GM19397 (cell line): ENCODE results near the gene EVI5L.
"Not testable (repeated sequence)": the region's sequence is repeated elsewhere in the genome, so short reads cannot be mapped to it uniquely, and the experiment has no call there.

Experiments used
- ATAC-seq: cut with Tn5 transposase; IDR thresholded peaks from one replicate; pipeline ENCODE4 v1.9.1; 2021; ENCODE audit warnings: mild to moderate bottlenecking, moderate library complexity; ENCODE audit not compliant: unreplicated experiment

The EVI5L gene

DNA sequence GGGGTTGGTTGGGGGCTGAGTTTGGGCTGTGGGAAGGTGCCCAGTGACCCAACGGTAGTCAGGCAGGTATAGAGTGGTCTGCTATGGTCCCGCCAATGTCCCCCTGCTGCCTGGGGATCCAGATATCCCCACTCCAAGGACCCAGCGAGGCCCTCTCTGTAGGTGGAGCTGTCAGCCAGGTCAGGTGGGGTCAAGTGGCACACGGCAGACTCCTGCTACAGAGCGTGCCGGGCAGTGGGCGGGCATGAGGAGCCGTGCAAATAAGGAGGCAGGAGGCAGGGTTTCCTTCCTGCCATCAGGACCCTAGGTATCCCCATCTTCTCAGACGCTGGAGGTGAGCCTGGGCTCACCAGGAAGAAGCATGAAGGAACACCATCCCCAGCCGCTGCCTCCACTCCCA lies 14.9 kb downstream of the EVI5L start:
- no peak for ATAC-seq

DNA sequence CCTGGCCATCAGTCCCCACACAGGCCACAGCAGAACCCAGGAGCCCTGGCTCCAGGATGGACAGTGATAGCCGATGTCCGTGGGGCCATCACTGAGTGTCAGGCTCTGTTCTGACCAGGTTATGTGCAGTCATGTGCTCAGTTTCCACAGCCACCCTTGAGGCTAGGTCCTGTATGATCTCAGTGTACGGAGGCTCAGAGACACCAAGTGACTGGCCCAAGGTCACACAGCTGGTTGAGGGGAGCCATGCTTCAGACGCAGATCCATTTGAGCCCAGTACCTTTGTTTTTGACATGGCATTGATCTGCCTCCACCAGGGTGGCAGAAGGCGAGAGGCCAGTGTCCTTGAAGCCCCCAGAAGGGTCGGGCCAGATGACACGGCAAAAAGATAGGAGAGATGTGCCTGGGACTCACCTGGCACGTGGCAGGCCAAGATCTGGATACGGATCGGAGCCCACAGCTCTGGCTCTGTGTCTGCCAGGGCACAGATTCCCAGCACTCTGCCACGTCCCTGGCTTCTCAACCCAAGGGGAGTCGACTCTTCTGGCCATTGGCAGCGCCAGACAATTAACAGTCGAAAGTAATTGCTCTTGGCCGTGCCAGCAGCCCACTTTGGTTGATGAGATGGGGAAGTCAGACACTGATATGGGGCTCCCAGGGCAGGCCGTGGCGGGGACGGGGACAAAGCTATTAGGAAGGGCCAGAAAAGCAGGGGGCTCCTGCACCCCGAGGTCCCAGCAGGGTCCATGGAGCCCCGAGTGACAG lies 15.6 kb downstream of the EVI5L start:
- no peak for ATAC-seq

DNA sequence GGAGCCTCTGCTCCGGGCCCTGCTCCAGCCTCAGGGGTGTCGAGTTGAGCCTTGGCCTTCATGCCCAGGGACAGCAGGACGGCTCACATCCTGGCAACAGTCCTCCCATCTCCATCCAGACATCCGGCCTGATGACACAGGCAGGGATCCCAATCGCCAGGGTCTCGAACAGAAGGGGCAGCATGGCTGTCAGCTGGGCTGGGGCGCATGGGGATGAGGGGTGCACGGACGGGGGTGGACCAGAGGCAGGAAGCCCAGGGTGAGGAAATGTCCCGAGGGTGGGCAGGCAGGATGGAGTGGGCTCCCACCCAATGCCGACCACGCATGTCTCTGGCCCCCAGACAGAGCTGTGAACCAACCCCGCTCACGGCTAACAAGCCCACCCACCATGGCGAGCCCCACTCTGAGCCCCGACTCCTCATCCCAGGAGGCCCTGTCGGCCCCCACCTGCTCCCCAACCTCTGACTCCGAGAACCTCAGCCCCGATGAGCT lies 16.2 kb downstream of the EVI5L start:
- ATAC-seq, result no peak

DNA sequence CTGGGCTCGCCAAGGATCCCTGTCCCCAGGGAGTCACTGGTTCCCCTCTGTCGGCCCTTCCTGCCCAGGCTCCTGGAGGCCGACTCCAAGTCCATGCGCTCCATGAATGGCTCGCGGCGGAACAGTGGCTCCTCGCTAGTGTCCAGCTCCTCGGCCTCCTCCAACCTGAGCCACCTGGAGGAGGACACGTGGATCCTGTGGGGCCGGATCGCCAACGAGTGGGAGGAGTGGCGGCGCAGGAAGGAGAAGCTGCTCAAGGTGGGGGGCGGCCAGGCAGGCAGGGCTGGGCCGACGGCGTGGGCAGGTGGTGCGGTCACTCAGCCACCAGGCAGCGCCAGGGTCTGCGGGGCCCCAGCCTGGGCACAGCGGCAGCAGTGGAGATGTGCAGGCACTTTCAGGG lies 17.6 kb downstream of the EVI5L start:
- ATAC-seq, result no peak

DNA sequence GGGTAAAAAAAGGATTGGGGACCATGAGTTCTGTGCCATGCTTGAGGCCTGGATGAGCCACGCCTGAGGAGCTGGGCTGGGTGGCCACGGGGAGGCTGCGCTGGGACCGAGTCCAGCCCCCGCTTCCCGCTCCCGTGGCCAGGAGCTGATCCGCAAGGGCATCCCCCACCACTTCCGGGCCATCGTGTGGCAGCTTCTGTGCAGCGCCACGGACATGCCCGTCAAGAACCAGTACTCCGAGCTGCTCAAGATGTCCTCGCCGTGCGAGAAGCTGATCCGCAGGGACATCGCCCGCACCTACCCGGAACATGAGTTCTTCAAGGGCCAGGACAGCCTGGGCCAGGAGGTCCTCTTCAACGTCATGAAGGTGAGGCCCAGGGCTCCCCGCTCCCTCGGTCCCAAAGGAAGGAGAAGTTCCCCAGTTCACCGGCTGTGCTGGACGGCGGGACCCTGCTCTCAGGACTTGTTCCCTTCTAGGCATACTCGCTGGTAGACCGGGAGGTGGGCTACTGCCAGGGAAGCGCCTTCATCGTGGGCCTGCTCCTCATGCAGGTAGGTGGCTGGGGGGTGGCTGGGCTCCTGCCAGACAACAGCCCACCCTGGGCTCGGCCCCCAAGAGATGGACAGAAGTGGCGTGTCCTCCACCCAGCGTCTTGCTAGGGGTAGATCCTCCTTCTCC lies 18.9 kb downstream of the EVI5L start:
- ATAC-seq, result no peak

DNA sequence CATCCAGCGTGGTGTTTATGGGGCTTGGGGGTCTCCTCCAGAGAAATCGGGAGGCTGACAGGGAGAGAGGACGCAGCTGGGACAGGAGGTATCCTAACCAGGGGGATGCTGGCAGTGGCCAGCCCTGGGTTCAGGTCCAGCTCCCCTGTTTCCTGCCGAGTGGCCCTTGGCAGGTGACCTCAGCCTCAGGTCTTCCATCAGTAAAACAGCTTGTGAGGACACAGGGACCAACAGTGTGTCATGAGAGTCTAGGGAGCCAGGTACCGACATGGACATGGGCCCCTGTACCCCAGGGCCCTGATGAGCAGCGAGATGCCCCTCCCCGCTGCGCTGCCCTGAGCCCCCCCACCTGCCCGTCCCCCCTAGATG lies 19.6 kb downstream of the EVI5L start:
- ATAC-seq, result no peak

DNA sequence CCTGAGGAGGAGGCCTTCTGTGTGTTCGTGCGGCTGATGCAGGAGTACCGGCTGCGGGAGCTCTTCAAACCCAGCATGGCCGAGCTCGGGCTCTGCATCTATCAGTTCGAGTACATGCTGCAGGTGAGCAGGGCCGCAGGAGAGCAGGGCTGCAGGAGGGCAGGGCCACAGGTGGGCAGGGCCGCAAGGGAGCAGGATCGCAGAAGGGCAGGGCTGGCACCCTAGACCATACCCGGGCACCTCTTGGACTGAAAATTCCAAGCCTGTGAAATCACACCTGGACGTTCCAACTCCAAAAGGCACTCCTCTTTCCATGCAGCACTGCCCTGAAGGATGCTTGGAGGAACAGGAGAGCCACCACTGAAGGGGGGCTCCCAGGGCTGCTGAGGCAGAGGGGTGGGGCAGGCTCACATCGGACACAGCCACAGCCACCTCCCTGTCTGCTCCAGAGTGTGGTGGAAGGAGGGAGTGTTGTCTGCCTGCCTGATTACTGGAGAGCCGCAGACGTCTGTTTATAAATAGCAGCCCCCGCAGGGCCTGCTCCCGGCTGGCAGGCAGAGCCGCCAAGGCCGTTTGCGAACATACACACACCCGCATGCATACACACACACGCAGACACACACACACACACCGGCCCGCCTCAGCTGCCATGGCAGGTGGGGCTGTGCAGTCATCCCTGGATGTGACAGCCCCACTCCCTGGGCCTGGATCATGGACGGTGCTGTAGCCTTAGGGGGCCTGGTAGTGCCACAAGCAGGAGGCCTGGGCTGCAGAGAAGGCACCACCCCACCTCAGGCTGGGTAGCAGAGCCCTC lies 20.2 kb downstream of the EVI5L start:
- no peak for ATAC-seq

DNA sequence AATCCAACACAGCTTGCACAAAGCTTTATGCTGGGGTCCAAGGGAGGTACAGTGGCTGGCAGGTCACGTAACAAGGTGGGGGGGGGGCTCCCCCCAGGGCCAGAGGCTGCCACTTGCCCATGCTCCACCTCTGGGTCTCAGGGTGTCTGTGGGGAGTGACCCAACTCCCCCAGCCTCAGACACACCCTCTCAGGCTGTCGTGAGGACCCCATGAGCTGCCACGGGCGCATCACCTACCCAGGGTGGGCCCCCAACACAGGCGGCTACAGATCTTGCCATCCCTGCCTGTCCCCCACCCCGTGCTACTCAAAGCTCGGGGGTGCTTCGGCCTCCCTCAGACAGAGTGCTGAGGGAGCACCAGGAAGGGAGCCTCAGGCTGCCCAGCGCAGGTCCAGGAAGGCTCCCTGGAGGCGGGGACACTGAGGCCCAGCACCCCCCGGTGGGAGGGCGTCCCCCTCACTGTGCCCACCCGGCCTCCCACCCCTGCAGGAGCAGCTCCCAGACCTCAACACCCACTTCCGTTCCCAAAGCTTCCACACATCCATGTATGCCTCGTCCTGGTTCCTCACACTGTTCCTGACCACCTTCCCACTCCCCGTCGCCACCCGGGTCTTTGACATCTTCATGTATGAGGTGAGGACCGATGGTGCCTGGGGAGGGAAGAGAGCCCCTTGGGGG lies 21.1 kb downstream of the EVI5L start:
- ATAC-seq, result no peak

DNA sequence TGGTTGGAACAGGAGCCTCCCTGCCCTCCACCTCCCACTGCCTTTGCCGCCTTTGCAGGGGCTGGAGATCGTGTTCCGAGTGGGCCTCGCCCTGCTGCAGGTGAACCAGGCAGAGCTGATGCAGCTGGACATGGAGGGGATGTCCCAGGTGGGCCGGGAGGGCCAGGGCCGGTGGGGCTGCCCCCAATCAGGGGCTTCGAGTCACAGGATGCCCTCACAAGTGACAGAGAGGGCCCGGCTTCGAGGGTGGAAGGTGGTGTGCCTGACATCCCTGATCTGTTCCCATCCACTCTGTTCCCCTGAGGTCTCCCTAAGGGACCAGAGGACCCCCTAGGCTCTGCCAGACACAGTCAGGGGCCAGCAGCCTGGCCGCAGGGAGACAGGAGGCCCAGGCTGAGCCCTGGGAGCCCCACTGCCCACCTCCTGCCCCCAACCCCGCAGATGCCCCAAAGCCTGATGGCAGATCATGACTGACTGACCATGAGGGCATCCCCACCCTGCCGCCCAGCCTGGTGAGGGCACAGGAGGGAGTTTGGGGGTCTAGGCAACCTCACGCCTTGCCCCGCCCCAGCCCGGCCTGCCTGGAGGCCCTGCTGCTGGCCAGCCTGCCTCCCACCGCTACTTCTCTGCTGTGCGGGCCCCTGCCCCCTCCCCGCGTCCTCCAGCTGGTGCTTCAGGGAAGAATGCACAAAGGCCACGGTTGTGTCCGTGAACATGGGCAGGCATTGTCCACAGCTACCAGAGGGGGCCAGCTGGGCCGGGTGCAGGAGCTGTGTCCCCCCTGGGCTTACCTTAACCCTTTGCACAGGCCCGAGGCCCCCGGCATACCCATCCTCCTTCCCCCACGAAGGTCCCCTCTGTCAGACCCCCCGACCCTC lies 21.8 kb downstream of the EVI5L start:
- no peak for ATAC-seq

DNA sequence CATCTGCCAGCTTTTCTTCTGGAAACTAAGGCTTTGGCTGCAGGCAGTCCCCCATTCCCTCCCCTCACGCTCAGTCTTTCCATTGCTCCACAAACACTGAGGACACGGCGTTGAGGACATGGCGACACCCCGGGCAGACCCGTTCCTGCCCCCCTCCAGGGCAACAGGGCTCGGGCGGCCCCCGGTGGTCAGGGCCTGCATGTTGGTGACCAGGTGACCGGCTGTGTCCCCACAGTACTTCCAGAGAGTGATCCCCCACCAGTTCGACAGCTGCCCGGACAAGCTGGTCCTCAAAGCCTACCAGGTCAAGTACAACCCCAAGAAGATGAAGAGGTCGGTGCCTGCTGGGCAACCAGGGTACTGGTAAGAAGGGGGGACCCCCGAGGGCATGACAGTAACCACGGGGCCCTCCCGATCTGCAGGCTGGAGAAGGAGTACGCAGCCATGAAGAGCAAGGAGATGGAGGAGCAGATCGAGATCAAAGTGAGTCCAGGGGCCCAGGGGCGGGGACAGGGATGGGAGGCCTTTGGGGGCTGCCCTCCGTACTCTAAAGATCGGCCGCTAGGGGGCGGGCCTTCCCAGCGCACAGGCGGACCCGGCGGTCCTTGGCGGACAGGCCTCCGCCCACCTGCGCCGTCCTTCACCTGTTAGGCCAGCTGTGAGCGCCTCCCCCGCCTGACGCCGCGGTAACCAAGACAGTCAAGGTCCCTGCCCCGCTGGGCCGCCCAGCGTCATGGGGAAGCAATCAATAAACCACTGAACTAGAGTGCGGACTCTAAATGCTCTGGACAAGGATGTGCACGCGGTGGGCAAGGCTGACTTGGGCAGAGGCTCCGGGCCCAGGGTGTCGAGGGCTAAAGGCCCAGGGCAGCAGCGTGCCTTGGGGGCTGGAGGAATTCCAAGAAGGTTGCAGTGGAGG lies 23.1 kb downstream of the EVI5L start:
- no peak for ATAC-seq

DNA sequence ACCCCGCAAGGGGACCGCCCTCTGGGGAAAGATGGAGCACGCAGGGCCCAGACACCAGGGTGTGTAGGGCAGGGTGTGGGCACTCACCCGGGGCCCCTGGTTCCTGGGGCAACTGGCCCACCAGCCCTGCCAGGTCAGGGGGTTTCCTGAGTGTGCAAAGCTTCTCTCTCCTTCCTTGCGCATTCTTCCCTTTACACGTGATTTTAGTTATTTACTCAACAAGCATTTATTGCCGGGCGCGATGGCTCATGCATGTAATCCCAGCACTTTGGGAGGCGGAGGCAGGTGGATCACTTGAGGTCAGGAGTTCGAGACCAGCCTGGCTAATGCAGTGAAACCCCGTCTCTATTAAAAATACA lies 23.7 kb downstream of the EVI5L start:
- ATAC-seq, result no peak

DNA sequence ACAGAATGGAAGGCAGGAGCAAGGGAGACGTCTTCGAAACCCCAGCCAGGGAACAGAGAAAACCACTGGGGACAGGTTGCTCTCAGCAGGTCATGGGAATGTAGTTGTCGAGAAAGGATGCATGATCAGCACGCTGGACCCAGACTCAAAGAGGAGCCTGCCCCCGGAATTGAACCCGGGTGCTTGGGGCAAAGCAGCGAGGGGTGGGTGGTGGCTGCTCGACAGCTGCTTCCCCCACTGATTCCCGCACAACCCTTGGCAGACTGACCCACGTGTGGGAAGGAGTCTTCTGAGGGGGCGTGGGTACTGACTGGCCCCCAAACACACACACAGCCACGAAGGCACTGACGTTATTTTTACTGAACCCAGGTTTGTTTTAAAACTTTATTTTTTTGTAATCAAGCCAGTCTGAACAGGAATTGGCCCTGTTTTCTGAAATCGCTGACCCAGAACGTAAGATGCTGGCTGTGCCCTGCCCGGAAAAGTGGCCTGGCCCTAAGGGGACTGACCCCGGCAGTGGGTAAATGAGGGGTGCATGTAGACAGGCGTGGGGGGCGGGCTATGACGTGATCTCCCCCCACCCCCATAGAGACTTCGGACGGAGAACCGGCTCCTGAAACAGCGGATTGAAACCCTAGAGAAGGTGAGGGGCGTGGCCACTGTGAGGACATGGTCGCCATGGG lies 25.5 kb downstream of the EVI5L start:
- ATAC-seq, result no peak

DNA sequence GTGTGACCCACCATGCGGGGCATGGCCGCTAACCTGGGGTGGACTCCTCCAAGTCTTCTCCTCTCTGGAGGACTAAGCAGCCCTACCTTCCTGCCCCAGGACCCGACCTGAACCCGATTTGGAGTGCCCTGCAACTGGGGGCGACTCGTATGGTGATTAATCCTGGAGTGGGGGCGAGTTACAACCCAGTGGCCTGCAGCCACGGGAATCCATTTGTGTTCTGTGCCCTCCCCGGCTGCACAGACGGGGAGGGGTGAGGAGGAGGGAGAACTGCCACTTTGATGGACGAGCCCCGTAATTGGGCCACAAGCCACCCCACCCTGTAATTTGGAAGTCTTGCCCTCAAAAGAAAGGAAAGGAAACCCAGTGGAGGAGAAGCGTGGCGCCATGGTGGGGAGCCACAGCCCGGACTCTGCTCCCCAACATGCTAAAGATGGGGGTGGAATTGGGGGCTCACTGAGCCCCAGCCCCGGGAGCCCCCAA lies 26.1 kb downstream of the EVI5L start:
- ATAC-seq, result no peak

DNA sequence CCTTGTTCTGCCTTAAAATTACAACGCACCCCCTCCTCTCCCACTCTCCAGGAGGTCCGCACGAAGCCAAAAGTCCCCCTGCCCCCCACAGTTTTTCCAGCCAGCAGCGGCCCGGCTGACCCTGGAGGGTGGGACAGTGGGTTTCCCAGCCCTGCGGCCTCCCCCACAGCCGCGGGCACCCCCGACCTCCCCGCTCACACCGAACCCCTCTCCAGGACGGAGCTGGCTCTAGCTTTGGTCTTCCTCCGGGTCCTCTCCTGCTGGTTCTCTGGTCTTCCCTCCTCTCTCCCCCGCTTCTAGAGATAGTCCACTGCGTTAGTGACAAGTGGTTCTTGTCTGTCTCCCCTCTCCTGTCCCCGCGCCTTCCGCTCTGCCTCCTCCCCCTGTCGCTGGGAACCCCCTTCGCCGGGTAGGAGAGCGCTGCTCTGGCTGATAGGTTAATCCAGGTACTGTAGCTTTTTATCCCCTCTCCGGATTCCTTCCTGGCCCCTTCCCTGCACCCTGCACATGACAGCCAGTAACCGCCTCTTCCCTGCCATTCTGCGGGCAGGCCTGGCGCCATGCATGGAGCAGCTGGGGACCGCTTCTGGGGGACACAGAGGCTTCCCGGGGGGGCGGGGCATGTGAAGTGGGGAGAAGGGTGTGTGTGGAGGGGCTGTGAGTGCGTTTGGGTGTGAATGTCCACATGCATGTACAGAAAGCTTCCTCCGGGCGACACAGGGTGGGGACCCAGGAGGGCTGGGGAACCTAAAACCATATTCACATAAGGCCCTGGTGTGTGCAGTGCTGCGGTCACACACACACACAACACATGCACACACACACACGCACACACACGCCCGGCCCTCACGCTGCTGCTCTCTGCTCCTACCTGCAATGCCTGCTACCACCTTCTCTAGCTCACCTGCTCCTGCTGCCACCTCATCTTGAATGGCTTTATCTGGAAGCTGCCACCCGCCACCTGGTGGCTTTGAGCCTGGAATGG lies 27.0 kb downstream of the EVI5L start:
- ATAC-seq, result no peak

DNA sequence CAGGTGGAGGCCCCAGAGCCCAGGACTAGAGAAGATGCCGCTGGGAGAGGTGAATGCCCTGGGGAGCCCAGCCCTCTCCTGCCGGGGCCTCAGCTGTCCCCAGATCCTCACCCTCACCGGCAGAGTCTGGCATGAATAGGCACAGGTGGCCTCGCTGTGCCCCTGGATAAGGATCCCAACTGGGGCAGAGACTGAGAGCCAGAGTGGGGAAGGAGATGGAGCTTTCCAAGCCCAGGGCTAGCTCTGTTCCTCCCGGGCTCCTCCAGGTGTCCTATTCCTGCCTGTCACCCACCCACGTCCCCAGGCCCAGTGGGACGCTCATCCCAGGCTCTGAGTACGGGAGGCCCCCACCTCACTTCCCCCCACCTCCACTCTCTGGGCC lies 27.7 kb downstream of the EVI5L start:
- ATAC-seq, result no peak

DNA sequence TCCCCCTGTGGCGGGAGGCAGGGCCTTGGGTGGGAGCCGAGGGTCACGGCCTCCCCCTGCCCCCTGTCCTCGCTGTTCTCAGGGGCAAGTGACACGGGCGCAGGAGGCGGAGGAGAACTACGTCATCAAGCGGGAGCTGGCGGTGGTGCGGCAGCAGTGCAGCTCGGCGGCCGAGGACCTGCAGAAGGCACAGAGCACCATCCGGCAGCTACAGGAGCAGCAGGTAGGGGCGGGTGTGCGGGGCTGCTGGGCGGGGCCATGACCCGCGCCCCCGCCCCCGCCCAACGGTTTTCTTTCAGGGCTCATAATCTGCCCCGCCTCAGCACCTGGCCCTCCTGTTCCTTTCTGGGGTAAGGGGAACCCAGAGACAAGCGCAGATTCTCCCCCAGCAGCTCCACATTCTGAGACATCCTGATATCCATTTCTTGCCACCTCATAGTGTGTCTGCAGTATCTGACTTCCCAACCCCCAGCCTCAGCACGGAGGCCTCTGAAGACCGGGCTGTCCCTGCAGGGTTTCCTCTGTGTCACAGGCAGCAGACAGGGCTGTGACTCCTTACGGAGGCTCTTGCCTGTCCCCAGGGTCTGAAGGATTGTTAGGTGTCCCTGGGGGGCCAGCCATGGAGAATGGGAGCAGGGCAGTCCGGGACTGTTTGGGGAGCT lies 28.2 kb downstream of the EVI5L start:
- ATAC-seq, result no peak

DNA sequence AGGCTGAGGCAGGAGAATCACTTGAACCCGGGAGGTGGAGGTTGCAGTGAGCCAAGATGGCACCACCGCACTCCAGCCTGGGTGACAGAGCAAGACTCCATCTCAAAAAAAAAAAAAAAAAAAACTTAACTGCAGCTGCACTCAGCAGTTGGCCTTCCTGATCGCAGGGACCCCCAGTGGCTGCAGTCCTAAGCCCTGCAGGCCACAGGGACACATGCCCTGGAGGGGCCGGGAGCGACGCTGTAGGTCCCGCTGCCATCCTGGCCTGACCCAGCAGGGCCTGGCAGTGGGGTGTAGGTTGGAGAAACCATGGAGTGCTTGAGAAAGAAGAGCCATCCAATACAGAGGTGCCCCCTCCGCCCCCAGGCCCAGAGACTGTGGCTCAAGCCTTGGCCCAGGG lies 29.1 kb downstream of the EVI5L start:
- ATAC-seq, result not testable (repeated sequence)
